GM12878 (cell line): ENCODE measurements around the gene HS6ST1.

ENCODE experiments used
- CHD4 ChIP-seq: fragments of 200-600 bp; sonication (generic); IDR thresholded peaks from 2 replicates; pipeline ENCODE4 v1.6.1; 2016; ENCODE audit warnings: mild to moderate bottlenecking
- EZH2 ChIP-seq: IDR thresholded peaks from 2 replicates; pipeline ENCODE4 v1.6.1; 2012; ENCODE audit warnings: low read depth, mild to moderate bottlenecking, control low read depth, inconsistent platforms, low read length, borderline replicate concordance; ENCODE audit not compliant: control insufficient read depth
- FOS ChIP-seq: IDR thresholded peaks from 3 replicates; pipeline ENCODE4 v1.6.1; 2011; ENCODE audit warnings: borderline replicate concordance; ENCODE audit not compliant: insufficient read length; ENCODE audit errors: extremely low read depth
- FOXK2 ChIP-seq: fragments of 450-650 bp; IDR thresholded peaks from 2 replicates; pipeline ENCODE4 v1.6.1; 2017; ENCODE audit warnings: mild to moderate bottlenecking, moderate library complexity
- POLR2A ChIP-seq: IDR thresholded peaks from 2 replicates; pipeline ENCODE4 v1.6.1; 2011; ENCODE audit warnings: low read depth, mild to moderate bottlenecking, low read length
- RAD51 ChIP-seq: fragments of 450-650 bp; IDR thresholded peaks from 2 replicates; pipeline ENCODE4 v1.6.1; 2016; ENCODE audit warnings: moderate library complexity, mild to moderate bottlenecking, inconsistent platforms
- SP1 ChIP-seq: IDR thresholded peaks from one replicate; pipeline ENCODE4 v1.6.1; 2011; ENCODE audit warnings: low read depth, low read length
- TCF12 ChIP-seq: IDR thresholded peaks from 2 replicates; pipeline ENCODE4 v1.6.1; 2011; ENCODE audit warnings: low read depth, mild to moderate bottlenecking, low read length
- USF1 ChIP-seq: IDR thresholded peaks from 2 replicates; pipeline ENCODE4 v1.6.1; 2011; ENCODE audit warnings: borderline replicate concordance, low read depth, mild to moderate bottlenecking, moderate library complexity, mixed read lengths, low read length; ENCODE audit not compliant: insufficient read depth; ENCODE audit errors: extremely low read length
- YBX1 ChIP-seq: fragments of 450-650 bp; IDR thresholded peaks from 2 replicates; pipeline ENCODE4 v1.6.1; 2016; ENCODE audit warnings: antibody characterized with exemption
- ZNF274 ChIP-seq: IDR thresholded peaks from one replicate; pipeline ENCODE4 v1.8.0; 2011; ENCODE audit not compliant: insufficient read length, insufficient read depth
- TF ChIP-seq, protein P1 (sequence below), 3 experiments: IDR thresholded peaks in 2 of 3; conservative IDR thresholded peaks in 1 of 3; 2 replicates each; pipeline ENCODE4 v1.5.1; 2011; ENCODE audit warnings: low read depth in 3 of 3, low read length in 3 of 3, mild to moderate bottlenecking in 3 of 3, control low read depth in 2 of 3, moderate library complexity in 2 of 3, inconsistent platforms in 1 of 3, mixed read lengths in 1 of 3; ENCODE audit not compliant: control insufficient read depth in 2 of 3, insufficient read depth in 1 of 3; ENCODE audit errors: extremely low read depth in 1 of 3
- TF ChIP-seq, protein P2 (sequence below): IDR thresholded peaks from 2 replicates; pipeline ENCODE4 v1.6.1; 2011; ENCODE audit warnings: low read depth, low read length, improper control_type of control experiment, borderline replicate concordance

DNA sequence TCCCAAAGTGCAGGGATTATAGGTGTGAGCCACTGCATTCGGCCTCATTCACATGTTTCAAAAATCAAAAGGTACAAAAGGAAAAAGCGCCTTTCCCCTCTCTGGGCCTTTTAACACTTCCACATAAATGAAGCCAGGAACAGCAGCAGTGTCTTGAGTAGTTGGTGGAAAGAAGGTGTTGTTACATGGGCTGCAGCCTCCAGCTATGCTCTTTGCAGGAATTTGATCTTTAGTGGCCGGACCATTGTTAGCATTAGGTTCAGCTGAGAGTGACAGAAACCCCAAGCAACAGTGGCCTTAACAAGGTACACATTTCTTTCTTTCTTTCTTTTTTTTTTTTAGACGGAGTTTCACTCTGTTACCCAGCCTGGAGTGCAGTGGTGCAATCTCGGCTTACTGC lies 59.1 kb downstream of the HS6ST1 start:
- TF ChIP-seq, protein P1, sequence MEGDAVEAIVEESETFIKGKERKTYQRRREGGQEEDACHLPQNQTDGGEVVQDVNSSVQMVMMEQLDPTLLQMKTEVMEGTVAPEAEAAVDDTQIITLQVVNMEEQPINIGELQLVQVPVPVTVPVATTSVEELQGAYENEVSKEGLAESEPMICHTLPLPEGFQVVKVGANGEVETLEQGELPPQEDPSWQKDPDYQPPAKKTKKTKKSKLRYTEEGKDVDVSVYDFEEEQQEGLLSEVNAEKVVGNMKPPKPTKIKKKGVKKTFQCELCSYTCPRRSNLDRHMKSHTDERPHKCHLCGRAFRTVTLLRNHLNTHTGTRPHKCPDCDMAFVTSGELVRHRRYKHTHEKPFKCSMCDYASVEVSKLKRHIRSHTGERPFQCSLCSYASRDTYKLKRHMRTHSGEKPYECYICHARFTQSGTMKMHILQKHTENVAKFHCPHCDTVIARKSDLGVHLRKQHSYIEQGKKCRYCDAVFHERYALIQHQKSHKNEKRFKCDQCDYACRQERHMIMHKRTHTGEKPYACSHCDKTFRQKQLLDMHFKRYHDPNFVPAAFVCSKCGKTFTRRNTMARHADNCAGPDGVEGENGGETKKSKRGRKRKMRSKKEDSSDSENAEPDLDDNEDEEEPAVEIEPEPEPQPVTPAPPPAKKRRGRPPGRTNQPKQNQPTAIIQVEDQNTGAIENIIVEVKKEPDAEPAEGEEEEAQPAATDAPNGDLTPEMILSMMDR (IDR thresholded peaks at IDR 0.05 in 2 of 3, conservative IDR thresholded peaks at IDR 0.05 in 1 of 3; ENCODE audit: control insufficient read depth in 2 of 3, extremely low read depth in 1 of 3, insufficient read depth in 1 of 3, low read depth in 3 of 3, low read length in 3 of 3), result no peak
- TF ChIP-seq POLR2A (no peak), RAD51 (no peak), YBX1 (no peak), CHD4 (no peak), EZH2 (no peak), USF1 (no peak), FOXK2 (no peak), FOS (no peak), TCF12 (no peak), ZNF274 (no peak), SP1 (no peak)
- TF ChIP-seq, protein P2, sequence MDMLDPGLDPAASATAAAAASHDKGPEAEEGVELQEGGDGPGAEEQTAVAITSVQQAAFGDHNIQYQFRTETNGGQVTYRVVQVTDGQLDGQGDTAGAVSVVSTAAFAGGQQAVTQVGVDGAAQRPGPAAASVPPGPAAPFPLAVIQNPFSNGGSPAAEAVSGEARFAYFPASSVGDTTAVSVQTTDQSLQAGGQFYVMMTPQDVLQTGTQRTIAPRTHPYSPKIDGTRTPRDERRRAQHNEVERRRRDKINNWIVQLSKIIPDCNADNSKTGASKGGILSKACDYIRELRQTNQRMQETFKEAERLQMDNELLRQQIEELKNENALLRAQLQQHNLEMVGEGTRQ, result no peak
